ENCODE measurements around the gene ZAP70.

DNA sequence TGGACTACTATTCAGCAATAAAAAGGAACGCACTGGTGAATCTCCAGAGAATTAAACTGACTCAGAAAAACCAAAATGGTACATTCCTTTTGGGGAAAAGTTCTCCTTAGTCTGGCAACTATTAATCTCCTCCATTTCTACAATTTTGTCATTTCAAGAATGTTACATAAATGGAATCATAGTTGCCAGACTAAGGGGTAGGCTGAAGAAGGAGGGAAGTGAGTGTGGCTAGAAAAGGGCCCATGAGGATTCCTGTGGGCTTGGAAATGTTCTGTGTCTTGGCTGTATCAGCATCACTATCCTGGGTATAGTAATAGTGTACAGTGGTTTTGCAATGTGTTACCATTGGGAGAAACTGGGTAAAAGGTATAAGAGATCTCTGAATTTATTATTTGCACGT, 72.4 kb downstream of the ZAP70 start:
- no peak for TF ChIP-seq POLR2A (IDR thresholded peaks at IDR 0.05; ENCODE audit: low read length)
- no peak for TF ChIP-seq GATA1 (IDR thresholded peaks at IDR 0.05; ENCODE audit: low read depth, low read length)
